ENCODE measurements around the gene RPS21.

Gene RPS21

DNA sequence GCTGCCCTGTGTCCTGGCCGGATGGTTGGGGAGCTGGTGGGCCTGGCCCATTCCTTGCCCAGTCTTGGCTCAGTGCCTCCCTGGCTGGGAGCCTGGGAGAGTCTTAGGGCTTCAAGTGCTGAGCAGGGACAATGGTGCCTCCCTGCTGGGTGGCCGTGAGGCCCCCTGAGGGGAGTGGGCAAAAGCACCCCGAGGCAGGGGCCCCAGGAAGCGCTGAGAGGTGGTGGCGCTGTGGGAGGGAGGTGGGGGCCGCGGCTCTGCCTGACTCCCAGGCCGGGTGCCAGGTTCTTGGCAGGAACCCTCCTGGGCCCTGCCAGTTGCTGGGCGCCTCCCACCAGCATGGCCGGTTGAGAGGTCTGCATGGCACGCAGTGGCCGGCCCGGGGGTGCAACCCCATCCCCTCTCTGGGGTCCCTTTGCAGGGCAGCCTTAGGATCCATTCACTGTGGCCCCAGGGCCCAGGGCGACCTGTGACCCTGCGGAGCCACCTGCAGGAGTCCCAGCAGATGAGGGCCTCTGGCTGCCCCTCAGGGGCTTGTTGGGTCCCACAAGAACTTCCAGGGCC is 9.2 kb upstream of the RPS21 start:
- Histone ChIP-seq H4K20me1 (ENCODE audit: control insufficient read depth, insufficient read depth, low read depth, low read length) (no peaks in the 10 kb centered on the region), H3F3A (ENCODE audit: control insufficient read depth, insufficient read depth) (no peaks in the 10 kb centered on the region), H3K27ac (ENCODE audit: low read depth, low read length) (no peak overlapping the region), H3K9me3 (ENCODE audit: control insufficient read depth, insufficient read depth, low read length) (no peaks in the 10 kb centered on the region), H3K9me2 (replicated peaks; ENCODE audit: control insufficient read depth, low read length) (no peaks in the 10 kb centered on the region), H3K79me2 (ENCODE audit: control insufficient read depth, low read length) (peaks cover 12% of the 10 kb centered on the region; the same call in 1 of the 2 replicates), H3K4me3 (ENCODE audit: low read length) (no peak overlapping the region), H3K4me2 (ENCODE audit: low read length) (no peak overlapping the region), H3K4me1 (ENCODE audit: control insufficient read depth, low read length) (peaks cover 8% of the 10 kb centered on the region), H3K36me3 (ENCODE audit: control insufficient read depth, low read length) (peaks cover 16% of the 10 kb centered on the region), H3K27me3 (ENCODE audit: control insufficient read depth, low read length) (no peaks in the 10 kb centered on the region)
- TF ChIP-seq EZH2phosphoT487 (IDR thresholded peaks at IDR 0.05; ENCODE audit: borderline replicate concordance, low read length), result no peak
- TF ChIP-seq, protein P1, sequence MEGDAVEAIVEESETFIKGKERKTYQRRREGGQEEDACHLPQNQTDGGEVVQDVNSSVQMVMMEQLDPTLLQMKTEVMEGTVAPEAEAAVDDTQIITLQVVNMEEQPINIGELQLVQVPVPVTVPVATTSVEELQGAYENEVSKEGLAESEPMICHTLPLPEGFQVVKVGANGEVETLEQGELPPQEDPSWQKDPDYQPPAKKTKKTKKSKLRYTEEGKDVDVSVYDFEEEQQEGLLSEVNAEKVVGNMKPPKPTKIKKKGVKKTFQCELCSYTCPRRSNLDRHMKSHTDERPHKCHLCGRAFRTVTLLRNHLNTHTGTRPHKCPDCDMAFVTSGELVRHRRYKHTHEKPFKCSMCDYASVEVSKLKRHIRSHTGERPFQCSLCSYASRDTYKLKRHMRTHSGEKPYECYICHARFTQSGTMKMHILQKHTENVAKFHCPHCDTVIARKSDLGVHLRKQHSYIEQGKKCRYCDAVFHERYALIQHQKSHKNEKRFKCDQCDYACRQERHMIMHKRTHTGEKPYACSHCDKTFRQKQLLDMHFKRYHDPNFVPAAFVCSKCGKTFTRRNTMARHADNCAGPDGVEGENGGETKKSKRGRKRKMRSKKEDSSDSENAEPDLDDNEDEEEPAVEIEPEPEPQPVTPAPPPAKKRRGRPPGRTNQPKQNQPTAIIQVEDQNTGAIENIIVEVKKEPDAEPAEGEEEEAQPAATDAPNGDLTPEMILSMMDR (IDR thresholded peaks at IDR 0.05; ENCODE audit: low read depth, low read length, poor library complexity, severe bottlenecking), result no peak

DNA sequence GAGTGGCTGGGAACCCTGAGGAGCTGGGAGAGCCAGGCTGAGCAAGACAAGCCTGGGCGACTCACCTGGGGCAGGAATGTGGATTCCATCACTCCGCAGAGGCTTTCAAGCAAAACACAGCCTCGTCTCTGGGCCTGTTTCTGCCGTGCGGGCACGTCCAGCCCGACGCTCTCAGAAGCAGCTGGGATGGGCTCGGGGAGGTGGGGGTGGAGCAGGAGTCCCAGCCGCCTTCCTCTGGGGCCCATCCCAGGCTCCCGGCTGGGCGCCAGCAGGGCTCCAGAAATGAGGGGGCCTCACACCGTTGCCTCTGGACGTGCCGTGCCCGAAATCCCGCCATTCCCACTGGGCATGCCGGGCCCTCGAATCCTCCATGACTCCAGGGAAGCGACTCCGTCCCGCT is 8.7 kb upstream of the RPS21 start:
- Histone ChIP-seq H3K9me2 (replicated peaks; ENCODE audit: control insufficient read depth, low read length) (no peaks in the 10 kb centered on the region), H3K79me2 (ENCODE audit: control insufficient read depth, low read length) (peaks cover 12% of the 10 kb centered on the region; the same call in 1 of the 2 replicates), H3K27ac (ENCODE audit: low read depth, low read length) (no peak overlapping the region), H3K27me3 (ENCODE audit: control insufficient read depth, low read length) (no peaks in the 10 kb centered on the region), H3K9me3 (ENCODE audit: control insufficient read depth, insufficient read depth, low read length) (no peaks in the 10 kb centered on the region), H3K4me3 (ENCODE audit: low read length) (no peak overlapping the region), H3F3A (ENCODE audit: control insufficient read depth, insufficient read depth) (no peaks in the 10 kb centered on the region), H3K4me2 (ENCODE audit: low read length) (no peak overlapping the region), H4K20me1 (ENCODE audit: control insufficient read depth, insufficient read depth, low read depth, low read length) (no peaks in the 10 kb centered on the region), H3K4me1 (ENCODE audit: control insufficient read depth, low read length) (peaks cover 12% of the 10 kb centered on the region), H3K36me3 (ENCODE audit: control insufficient read depth, low read length) (peaks cover 18% of the 10 kb centered on the region)
- TF ChIP-seq, protein P1 (IDR thresholded peaks at IDR 0.05; ENCODE audit: low read depth, low read length, poor library complexity, severe bottlenecking), result no peak
- no peak for TF ChIP-seq EZH2phosphoT487 (IDR thresholded peaks at IDR 0.05; ENCODE audit: borderline replicate concordance, low read length)

- Histone ChIP-seq H3K79me2 (ENCODE audit: control insufficient read depth, low read length) (peaks cover 41% of the 10 kb centered on the region), H3K4me1 (ENCODE audit: control insufficient read depth, low read length) (peaks cover 20% of the 10 kb centered on the region), H3K9me3 (ENCODE audit: control insufficient read depth, insufficient read depth, low read length) (no peaks in the 10 kb centered on the region), H3K4me2 (ENCODE audit: low read length) (no peak overlapping the region), H3K4me3 (ENCODE audit: low read length) (no peak overlapping the region), H3K27me3 (ENCODE audit: control insufficient read depth, low read length) (no peaks in the 10 kb centered on the region), H3K36me3 (ENCODE audit: control insufficient read depth, low read length) (peaks cover 37% of the 10 kb centered on the region), H3K9me2 (replicated peaks; ENCODE audit: control insufficient read depth, low read length) (no peaks in the 10 kb centered on the region), H3K27ac (ENCODE audit: low read depth, low read length) (no peak overlapping the region), H4K20me1 (ENCODE audit: control insufficient read depth, insufficient read depth, low read depth, low read length) (no peaks in the 10 kb centered on the region; the same call in 1 of the 2 replicates), H3F3A (ENCODE audit: control insufficient read depth, insufficient read depth) (peaks cover 3% of the 10 kb centered on the region; the same call in 1 of the 2 replicates)
- TF ChIP-seq EZH2phosphoT487 (IDR thresholded peaks at IDR 0.05; ENCODE audit: borderline replicate concordance, low read length), result no peak
- TF ChIP-seq, protein P1 (IDR thresholded peaks at IDR 0.05; ENCODE audit: low read depth, low read length, poor library complexity, severe bottlenecking), result no peak
Observed at GRCh38 chr20:62381202-62381797, 5.6 kb upstream of the RPS21 start.
